OCI-LY1 (cell line): Measurements from ENCODE around the gene SLC22A12.
A peak's percentile ranks its signal among the peaks of the same experiment; 100 is the strongest.

Experiments
- H2AFZ ChIP-seq: fragments of 200-600 bp; sonication (generic), shearing (Covaris generic); 2 replicates; pipeline ENCODE4 v1.6.0; 2014; ENCODE audit warnings: antibody characterized with exemption, mild to moderate bottlenecking, low read length
- H3F3A ChIP-seq: fragments of 200-600 bp; sonication (generic), shearing (Covaris generic); 2 replicates; pipeline ENCODE4 v1.6.0; 2014; ENCODE audit warnings: mild to moderate bottlenecking, antibody characterized with exemption, low read length, moderate library complexity; ENCODE audit not compliant: insufficient read depth
- H3K27ac ChIP-seq: fragments of 200-600 bp; sonication (generic); 2 replicates; pipeline ENCODE4 v1.5.1; 2014; ENCODE audit warnings: low read length, mixed run types, mild to moderate bottlenecking, low read depth; ENCODE audit not compliant: poor library complexity, severe bottlenecking
- H3K27me3 ChIP-seq: fragments of 200-600 bp; sonication (generic); 2 replicates; pipeline ENCODE4 v1.6.0; 2014; ENCODE audit warnings: antibody characterized with exemption, mild to moderate bottlenecking, low read length, moderate library complexity; ENCODE audit not compliant: insufficient read depth
- H3K36me3 ChIP-seq: fragments of 200-600 bp; sonication (generic); 2 replicates; pipeline ENCODE4 v1.6.1; 2014; ENCODE audit warnings: mild to moderate bottlenecking, antibody characterized with exemption, low read length, moderate library complexity, mixed read lengths; ENCODE audit not compliant: insufficient read depth
- H3K4me1 ChIP-seq: fragments of 200-600 bp; sonication (generic); 2 replicates; pipeline ENCODE4 v1.5.1; 2014; ENCODE audit warnings: mild to moderate bottlenecking, low read length, moderate library complexity; ENCODE audit not compliant: insufficient read depth, severe bottlenecking
- H3K4me2 ChIP-seq: fragments of 200-600 bp; sonication (generic), shearing (Covaris generic); 2 replicates; pipeline ENCODE4 v1.6.1; 2014; ENCODE audit warnings: low read length
- H3K4me3 ChIP-seq: fragments of 200-600 bp; sonication (generic); 2 replicates; pipeline ENCODE4 v1.5.1; 2014; ENCODE audit warnings: low read length, low read depth, mild to moderate bottlenecking, mixed read lengths; ENCODE audit not compliant: poor library complexity, severe bottlenecking
- H3K79me2 ChIP-seq: fragments of 200-600 bp; shearing (Covaris generic); 2 replicates; pipeline ENCODE4 v1.6.1; 2016; ENCODE audit warnings: mixed run types, low read length, mixed read lengths; ENCODE audit not compliant: insufficient read depth
- H3K9ac ChIP-seq: fragments of 200-600 bp; sonication (generic), shearing (Covaris generic); 2 replicates; pipeline ENCODE4 v1.6.1; 2014; ENCODE audit warnings: mild to moderate bottlenecking, low read length, mixed read lengths
- H3K9me2 ChIP-seq: fragments of 200-600 bp; sonication (generic), shearing (Covaris generic); 2 replicates; pipeline ENCODE4 v1.6.1; 2014; ENCODE audit warnings: low read depth, mild to moderate bottlenecking, low read length, mixed read lengths
- H3K9me3 ChIP-seq: fragments of 200-600 bp; shearing (Covaris generic); 2 replicates; pipeline ENCODE4 v1.6.1; 2014; ENCODE audit warnings: low read length, mixed read lengths
- H4K20me1 ChIP-seq: fragments of 200-600 bp; sonication (generic), shearing (Covaris generic); 2 replicates; pipeline ENCODE4 v1.6.0; 2016; ENCODE audit warnings: mild to moderate bottlenecking, low read length; ENCODE audit not compliant: insufficient read depth
- CTCF ChIP-seq: fragments of 200-600 bp; sonication (generic), shearing (Covaris generic); IDR thresholded peaks from 2 replicates; pipeline ENCODE4 v1.5.1; 2017; ENCODE audit warnings: mild to moderate bottlenecking, antibody characterized with exemption, low read length, moderate library complexity, mixed read lengths
- EZH2 ChIP-seq: fragments of 200-600 bp; sonication (generic), shearing (Covaris generic); IDR thresholded peaks from 2 replicates; pipeline ENCODE4 v1.8.0; 2017; ENCODE audit warnings: borderline replicate concordance, mixed run types, mild to moderate bottlenecking, antibody characterized with exemption, low read length, moderate library complexity, mixed read lengths

SLC22A12 gene

DNA sequence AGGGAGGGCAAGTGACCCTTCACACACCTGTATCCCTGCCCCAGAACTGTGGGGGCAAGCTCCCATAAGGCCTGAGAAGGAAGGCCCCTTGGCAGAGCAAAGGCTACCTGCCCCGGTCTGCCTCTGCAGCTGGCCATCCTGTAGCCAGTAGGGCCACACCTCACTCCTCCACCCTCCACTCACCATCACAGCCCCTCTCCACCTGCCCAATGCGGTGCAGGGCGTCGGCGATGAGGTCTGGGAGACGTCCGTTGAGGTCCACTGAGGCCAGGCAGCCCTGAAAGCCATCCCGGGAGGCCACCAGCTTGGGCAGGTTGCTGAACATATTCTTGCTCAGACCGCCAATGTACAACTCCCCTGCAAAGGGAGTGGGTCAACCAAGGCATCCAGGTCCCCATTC lies 57.5 kb downstream of the SLC22A12 start:
- H3K4me1 ChIP-seq = no peaks in the 10 kb centered on the region

DNA sequence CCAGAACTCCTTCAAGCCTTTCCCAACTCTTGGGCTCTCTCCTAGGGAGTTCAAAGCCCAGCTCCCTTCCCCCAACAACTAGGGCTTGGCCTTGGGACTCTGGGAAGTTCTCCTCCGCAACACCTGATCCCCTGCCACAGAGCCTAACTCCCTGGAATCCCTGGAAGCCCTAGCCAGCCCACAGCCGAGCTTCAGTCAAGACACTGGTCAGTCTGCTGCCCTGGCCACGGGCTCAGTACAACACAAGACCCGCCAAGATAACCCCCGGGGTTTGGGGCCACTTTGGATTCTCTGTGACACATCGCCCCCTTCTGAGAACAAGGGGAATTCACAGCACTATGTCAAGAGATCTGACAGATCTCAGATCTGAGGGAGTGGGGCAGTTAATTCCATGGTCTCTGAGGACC lies 58.3 kb downstream of the SLC22A12 start:
- no peaks in the 10 kb centered on the region for H3F3A ChIP-seq
- no peaks in the 10 kb centered on the region for H3K36me3 ChIP-seq
- no peak overlapping the region for H3K4me2 ChIP-seq
- no peaks in the 10 kb centered on the region for H3K79me2 ChIP-seq
- H3K27ac ChIP-seq = no peak overlapping the region
- no peaks in the 10 kb centered on the region for H4K20me1 ChIP-seq
- H3K9me2 ChIP-seq = no peaks in the 10 kb centered on the region
- peak; percentile 67 for TF ChIP-seq CTCF
- TF ChIP-seq EZH2 = no peak
- no peaks in the 10 kb centered on the region for H3K4me1 ChIP-seq
- H3K4me3 ChIP-seq = no peak overlapping the region
- no peak overlapping the region for H2AFZ ChIP-seq
- H3K9ac ChIP-seq = no peak overlapping the region
- no peaks in the 10 kb centered on the region for H3K9me3 ChIP-seq
- no peaks in the 10 kb centered on the region for H3K27me3 ChIP-seq

More for the DNA sequence above, 57.5 kb downstream of the SLC22A12 start:
- no peaks in the 10 kb centered on the region for H3K79me2 ChIP-seq
- H3K27ac ChIP-seq = no peak overlapping the region
- no peaks in the 10 kb centered on the region for H3K9me2 ChIP-seq
- no peaks in the 10 kb centered on the region for H3K36me3 ChIP-seq
- H3K4me3 ChIP-seq = no peak overlapping the region
- no peak overlapping the region for H3K9ac ChIP-seq
- H3K27me3 ChIP-seq = no peaks in the 10 kb centered on the region
- H4K20me1 ChIP-seq = no peaks in the 10 kb centered on the region
- H3F3A ChIP-seq = no peaks in the 10 kb centered on the region
- no peak overlapping the region for H3K4me2 ChIP-seq
- H3K9me3 ChIP-seq = no peaks in the 10 kb centered on the region
- H2AFZ ChIP-seq = no peak overlapping the region
- TF ChIP-seq CTCF (no peak), EZH2 (no peak)

- Histone ChIP-seq H3K9me3 (no peaks in the 10 kb centered on the region), H4K20me1 (no peaks in the 10 kb centered on the region), H3K4me1 (no peaks in the 10 kb centered on the region), H2AFZ (no peak overlapping the region), H3K9ac (no peak overlapping the region), H3K4me2 (no peak overlapping the region), H3K36me3 (no peaks in the 10 kb centered on the region), H3F3A (no peaks in the 10 kb centered on the region), H3K27me3 (no peaks in the 10 kb centered on the region), H3K27ac (no peak overlapping the region), H3K9me2 (no peaks in the 10 kb centered on the region), H3K79me2 (no peaks in the 10 kb centered on the region), H3K4me3 (no peak overlapping the region)
- TF ChIP-seq EZH2 = no peak
- TF ChIP-seq CTCF = peak; percentile 57
Observed at GRCh38 chr11:64650923-64651523, 60.0 kb downstream of the SLC22A12 start.
